ENCODE data around the gene CUBN. TPM values are rescaled to one million over a fixed set of nuclear protein-coding genes. Genes with fewer than 3 reads are reported as not detected.
A peak's percentile ranks its signal among the peaks of the same experiment; 100 is the strongest.

Gene CUBN
- total and polyA plus RNA-seq, 9 of the 15 experiments (the other 6 are each of a cell fraction or from before 2014, with no cell fraction given) = 0.04 to 0.33 (median 0.09) TPM

DNA sequence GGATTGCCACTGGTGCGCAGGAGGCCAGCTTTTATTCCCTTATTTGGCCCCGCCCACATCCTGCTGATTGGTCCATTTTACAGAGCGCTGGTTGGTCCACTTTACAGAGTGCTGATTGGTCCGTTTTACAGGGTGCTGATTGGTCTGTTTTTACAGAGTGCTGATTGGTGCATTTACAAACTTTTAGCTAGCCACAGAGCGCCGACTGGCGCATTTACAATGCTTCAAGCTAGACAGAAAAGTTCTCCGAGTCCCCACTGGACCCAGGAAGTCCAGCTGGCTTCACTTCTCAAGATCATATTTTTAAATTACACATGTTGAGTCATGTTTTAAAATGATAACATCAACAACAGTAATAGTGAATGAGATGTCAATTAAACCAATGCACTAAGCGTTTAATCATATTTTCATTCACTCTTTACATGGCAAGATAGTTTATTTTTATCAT lies 128.3 kb downstream of the CUBN start (continued):
- TF ChIP-seq, protein P1, sequence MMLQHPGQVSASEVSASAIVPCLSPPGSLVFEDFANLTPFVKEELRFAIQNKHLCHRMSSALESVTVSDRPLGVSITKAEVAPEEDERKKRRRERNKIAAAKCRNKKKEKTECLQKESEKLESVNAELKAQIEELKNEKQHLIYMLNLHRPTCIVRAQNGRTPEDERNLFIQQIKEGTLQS (IDR thresholded peaks at IDR 0.05) = peak; percentile 62
- TF ChIP-seq, protein P1 (CRISPR knock-in tag; conservative IDR thresholded peaks at IDR 0.05) = no peak
- TF ChIP-seq RHOXF2B (CRISPR knock-in tag; conservative IDR thresholded peaks at IDR 0.05) (no peak), DACH1 (IDR thresholded peaks at IDR 0.05; ENCODE audit: partially characterized antibody) (no peak), TOE1 (IDR thresholded peaks at IDR 0.05; ENCODE audit: borderline replicate concordance) (no peak), TOE1 (CRISPR knock-in tag; IDR thresholded peaks at IDR 0.05; ENCODE audit: borderline replicate concordance, low read depth) (no peak), CHCHD3 (CRISPR knock-in tag; IDR thresholded peaks at IDR 0.05) (no peak), ZNF668 (CRISPR knock-in tag; IDR thresholded peaks at IDR 0.05) (no peak), ZNF583 (CRISPR knock-in tag; IDR thresholded peaks at IDR 0.05) (no peak), BRD4 (IDR thresholded peaks at IDR 0.05) (no peak), KHSRP (IDR thresholded peaks at IDR 0.05) (no peak), HMG20A (CRISPR knock-in tag; conservative IDR thresholded peaks at IDR 0.05) (no peak), CC2D1A (IDR thresholded peaks at IDR 0.05) (peak; percentile 80), HDAC3 (IDR thresholded peaks at IDR 0.05; ENCODE audit: borderline replicate concordance, partially characterized antibody) (no peak), WHSC1 (IDR thresholded peaks at IDR 0.05; ENCODE audit: low read length) (no peak), PHF21A (IDR thresholded peaks at IDR 0.05; ENCODE audit: borderline replicate concordance, low read depth) (no peak), HDAC2 (IDR thresholded peaks at IDR 0.05) (no peak)
- TF ChIP-seq, protein P2, sequence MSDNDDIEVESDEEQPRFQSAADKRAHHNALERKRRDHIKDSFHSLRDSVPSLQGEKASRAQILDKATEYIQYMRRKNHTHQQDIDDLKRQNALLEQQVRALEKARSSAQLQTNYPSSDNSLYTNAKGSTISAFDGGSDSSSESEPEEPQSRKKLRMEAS (CRISPR knock-in tag; IDR thresholded peaks at IDR 0.05) = no peak
- TF ChIP-seq, protein P3, sequence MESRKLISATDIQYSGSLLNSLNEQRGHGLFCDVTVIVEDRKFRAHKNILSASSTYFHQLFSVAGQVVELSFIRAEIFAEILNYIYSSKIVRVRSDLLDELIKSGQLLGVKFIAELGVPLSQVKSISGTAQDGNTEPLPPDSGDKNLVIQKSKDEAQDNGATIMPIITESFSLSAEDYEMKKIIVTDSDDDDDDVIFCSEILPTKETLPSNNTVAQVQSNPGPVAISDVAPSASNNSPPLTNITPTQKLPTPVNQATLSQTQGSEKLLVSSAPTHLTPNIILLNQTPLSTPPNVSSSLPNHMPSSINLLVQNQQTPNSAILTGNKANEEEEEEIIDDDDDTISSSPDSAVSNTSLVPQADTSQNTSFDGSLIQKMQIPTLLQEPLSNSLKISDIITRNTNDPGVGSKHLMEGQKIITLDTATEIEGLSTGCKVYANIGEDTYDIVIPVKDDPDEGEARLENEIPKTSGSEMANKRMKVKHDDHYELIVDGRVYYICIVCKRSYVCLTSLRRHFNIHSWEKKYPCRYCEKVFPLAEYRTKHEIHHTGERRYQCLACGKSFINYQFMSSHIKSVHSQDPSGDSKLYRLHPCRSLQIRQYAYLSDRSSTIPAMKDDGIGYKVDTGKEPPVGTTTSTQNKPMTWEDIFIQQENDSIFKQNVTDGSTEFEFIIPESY (CRISPR knock-in tag; IDR thresholded peaks at IDR 0.05) = peak; percentile 83
- TF ChIP-seq, protein P4, sequence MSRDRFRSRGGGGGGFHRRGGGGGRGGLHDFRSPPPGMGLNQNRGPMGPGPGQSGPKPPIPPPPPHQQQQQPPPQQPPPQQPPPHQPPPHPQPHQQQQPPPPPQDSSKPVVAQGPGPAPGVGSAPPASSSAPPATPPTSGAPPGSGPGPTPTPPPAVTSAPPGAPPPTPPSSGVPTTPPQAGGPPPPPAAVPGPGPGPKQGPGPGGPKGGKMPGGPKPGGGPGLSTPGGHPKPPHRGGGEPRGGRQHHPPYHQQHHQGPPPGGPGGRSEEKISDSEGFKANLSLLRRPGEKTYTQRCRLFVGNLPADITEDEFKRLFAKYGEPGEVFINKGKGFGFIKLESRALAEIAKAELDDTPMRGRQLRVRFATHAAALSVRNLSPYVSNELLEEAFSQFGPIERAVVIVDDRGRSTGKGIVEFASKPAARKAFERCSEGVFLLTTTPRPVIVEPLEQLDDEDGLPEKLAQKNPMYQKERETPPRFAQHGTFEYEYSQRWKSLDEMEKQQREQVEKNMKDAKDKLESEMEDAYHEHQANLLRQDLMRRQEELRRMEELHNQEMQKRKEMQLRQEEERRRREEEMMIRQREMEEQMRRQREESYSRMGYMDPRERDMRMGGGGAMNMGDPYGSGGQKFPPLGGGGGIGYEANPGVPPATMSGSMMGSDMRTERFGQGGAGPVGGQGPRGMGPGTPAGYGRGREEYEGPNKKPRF (IDR thresholded peaks at IDR 0.05; ENCODE audit: low read depth, low read length) = no peak
- TF ChIP-seq, protein P5, sequence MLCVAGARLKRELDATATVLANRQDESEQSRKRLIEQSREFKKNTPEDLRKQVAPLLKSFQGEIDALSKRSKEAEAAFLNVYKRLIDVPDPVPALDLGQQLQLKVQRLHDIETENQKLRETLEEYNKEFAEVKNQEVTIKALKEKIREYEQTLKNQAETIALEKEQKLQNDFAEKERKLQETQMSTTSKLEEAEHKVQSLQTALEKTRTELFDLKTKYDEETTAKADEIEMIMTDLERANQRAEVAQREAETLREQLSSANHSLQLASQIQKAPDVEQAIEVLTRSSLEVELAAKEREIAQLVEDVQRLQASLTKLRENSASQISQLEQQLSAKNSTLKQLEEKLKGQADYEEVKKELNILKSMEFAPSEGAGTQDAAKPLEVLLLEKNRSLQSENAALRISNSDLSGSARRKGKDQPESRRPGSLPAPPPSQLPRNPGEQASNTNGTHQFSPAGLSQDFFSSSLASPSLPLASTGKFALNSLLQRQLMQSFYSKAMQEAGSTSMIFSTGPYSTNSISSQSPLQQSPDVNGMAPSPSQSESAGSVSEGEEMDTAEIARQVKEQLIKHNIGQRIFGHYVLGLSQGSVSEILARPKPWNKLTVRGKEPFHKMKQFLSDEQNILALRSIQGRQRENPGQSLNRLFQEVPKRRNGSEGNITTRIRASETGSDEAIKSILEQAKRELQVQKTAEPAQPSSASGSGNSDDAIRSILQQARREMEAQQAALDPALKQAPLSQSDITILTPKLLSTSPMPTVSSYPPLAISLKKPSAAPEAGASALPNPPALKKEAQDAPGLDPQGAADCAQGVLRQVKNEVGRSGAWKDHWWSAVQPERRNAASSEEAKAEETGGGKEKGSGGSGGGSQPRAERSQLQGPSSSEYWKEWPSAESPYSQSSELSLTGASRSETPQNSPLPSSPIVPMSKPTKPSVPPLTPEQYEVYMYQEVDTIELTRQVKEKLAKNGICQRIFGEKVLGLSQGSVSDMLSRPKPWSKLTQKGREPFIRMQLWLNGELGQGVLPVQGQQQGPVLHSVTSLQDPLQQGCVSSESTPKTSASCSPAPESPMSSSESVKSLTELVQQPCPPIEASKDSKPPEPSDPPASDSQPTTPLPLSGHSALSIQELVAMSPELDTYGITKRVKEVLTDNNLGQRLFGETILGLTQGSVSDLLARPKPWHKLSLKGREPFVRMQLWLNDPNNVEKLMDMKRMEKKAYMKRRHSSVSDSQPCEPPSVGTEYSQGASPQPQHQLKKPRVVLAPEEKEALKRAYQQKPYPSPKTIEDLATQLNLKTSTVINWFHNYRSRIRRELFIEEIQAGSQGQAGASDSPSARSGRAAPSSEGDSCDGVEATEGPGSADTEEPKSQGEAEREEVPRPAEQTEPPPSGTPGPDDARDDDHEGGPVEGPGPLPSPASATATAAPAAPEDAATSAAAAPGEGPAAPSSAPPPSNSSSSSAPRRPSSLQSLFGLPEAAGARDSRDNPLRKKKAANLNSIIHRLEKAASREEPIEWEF (CRISPR knock-in tag; IDR thresholded peaks at IDR 0.05) = no peak

Measured in K562 (cell line).